ENCODE data around the gene RAD51B.

The RAD51B gene

DNA sequence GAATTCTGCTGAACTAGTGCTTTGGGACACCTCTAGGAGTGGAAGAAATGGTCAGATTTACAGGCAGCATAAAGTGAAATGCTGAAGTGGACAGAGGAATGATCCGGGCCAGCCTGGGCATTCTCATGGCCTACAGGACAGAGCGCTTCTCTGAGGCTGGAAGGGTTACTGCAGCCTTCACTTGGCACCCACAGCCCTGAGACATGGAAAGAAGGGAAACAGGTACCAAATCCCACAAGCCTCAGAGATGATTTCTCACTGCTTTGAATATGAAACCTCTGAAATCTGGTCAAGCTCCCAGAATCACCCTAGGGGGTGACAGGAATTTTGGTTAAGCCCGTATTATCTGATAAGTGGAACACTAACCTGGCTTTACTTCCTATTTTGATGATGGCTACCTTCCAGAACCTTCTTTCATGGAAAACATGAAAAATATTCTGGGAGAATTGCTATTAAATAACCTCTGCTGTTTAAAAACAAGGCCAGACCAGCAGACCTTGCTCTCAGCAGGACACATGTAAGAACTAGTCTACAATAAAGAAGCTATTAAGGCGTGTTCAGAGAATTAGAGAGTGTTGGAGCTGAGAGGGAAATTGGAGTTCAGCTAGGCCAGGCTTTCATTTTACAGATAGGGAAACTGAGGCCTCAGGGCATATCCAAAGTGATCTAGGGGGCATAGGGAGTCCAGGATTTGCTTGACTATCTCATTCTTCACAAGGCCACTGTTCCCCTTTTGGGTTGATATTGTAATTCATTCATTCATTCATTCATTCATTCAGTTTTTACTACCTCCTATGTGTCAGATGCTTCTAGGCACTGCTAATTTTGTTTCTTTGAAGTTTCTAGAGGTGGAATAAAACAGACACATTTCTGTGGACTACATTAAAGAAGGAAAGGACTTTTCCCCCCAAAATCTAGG lies 691.8 kb downstream of the RAD51B start:
- TF ChIP-seq ZFX (IDR thresholded peaks at IDR 0.05), result no peak
- TF ChIP-seq, protein P1, sequence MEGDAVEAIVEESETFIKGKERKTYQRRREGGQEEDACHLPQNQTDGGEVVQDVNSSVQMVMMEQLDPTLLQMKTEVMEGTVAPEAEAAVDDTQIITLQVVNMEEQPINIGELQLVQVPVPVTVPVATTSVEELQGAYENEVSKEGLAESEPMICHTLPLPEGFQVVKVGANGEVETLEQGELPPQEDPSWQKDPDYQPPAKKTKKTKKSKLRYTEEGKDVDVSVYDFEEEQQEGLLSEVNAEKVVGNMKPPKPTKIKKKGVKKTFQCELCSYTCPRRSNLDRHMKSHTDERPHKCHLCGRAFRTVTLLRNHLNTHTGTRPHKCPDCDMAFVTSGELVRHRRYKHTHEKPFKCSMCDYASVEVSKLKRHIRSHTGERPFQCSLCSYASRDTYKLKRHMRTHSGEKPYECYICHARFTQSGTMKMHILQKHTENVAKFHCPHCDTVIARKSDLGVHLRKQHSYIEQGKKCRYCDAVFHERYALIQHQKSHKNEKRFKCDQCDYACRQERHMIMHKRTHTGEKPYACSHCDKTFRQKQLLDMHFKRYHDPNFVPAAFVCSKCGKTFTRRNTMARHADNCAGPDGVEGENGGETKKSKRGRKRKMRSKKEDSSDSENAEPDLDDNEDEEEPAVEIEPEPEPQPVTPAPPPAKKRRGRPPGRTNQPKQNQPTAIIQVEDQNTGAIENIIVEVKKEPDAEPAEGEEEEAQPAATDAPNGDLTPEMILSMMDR (conservative IDR thresholded peaks at IDR 0.05), result no peak
- H3K27ac ChIP-seq, result no peak overlapping the region

GRCh38 chr14:68512088-68512487 lies 692.5 kb downstream of the RAD51B start:
- TF ChIP-seq, protein P1 (conservative IDR thresholded peaks at IDR 0.05), result no peak
- no peak for TF ChIP-seq ZFX (IDR thresholded peaks at IDR 0.05)
- H3K27ac ChIP-seq, result no peak overlapping the region

- H3K27ac ChIP-seq, result no peak overlapping the region
- TF ChIP-seq, protein P1 (conservative IDR thresholded peaks at IDR 0.05), result no peak
- TF ChIP-seq ZFX (IDR thresholded peaks at IDR 0.05), result no peak
These were observed 693.6 kb downstream of the RAD51B start for GRCh38 chr14:68513137-68513536.

DNA sequence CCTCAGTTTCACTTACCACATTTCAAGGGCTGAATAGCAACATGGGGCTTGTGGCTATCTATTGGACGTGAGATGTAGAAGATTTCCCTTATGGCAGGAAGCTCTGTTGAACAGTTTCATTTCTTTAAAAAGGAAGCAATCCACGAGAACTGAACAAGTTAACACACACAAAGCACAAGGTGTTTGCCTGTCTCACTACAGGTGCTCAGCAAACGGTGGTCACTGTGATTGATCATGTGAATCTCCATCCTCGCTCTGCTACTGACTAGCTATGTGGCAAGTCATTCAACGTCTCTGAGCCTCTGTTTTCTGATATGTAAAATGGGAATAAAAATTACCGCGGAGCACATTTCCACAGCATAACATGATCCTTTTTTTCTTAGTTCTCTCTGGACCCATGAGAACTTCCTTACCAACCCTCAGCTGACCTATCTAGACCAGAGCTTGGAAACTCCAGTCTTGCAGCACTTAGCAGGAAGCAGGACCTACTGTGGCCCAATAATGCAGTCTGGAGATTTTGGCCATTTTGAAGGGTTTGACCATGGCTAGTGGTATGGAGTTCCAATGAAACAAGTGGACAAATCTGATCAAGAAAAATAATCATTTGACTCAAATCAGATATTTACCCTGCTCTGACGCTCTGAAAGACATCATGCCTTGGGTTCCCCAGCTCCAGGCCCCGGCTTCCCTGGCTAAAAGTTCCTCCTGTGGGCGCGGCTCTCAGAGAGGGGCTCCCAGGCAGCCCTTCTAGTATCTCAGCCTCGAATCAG lies 694.4 kb downstream of the RAD51B start:
- TF ChIP-seq, protein P1 (conservative IDR thresholded peaks at IDR 0.05), result no peak
- no peak for TF ChIP-seq ZFX (IDR thresholded peaks at IDR 0.05)
- no peak overlapping the region for H3K27ac ChIP-seq

GRCh38 chr14:68514608-68515194 lies 695.1 kb downstream of the RAD51B start:
- no peak overlapping the region for H3K27ac ChIP-seq
- TF ChIP-seq, protein P1 (conservative IDR thresholded peaks at IDR 0.05), result no peak
- TF ChIP-seq ZFX (IDR thresholded peaks at IDR 0.05), result no peak

DNA sequence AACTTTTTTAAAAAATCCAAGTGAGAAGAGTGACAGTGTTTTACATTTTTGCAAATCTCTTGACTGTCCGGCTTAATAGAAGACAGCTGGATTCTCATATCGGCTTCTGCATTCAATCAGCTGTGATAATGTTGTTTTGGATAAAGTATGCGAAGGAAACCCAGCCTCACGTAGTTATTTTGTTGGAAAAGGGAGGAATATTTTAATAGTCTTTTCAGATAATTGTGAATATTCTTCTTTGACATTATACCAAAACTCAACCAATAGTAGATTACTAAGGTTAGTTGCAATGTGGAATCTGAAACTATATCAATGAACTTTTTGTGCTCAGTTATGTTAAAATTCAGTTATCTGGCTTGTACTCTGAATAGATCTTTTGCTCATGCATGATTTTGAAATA lies 696.8 kb downstream of the RAD51B start:
- TF ChIP-seq ZFX (IDR thresholded peaks at IDR 0.05), result no peak
- TF ChIP-seq, protein P1 (conservative IDR thresholded peaks at IDR 0.05), result no peak
- H3K27ac ChIP-seq, result no peak overlapping the region

Measured in C4-2B (cell line).